Measurements from ENCODE around the gene RFX4. TPM values are rescaled to one million over a fixed set of nuclear protein-coding genes. Genes with fewer than 3 reads are reported as not detected.

The RFX4 gene
- total RNA-seq, 1 experiment from 2014 or later = not detected

GRCh38 chr12:106652510-106653015 lies 69.8 kb downstream of the RFX4 start:
- CTCF ChIA-PET = no interaction called here
- TF ChIP-seq TCF7L2 (IDR thresholded peaks at IDR 0.05; ENCODE audit: low read depth, low read length) (no peak), REST (IDR thresholded peaks at IDR 0.05; ENCODE audit: insufficient read depth in 1 of 2, low read depth in 2 of 2, low read length in 1 of 2) (no peak), CTCF (IDR thresholded peaks at IDR 0.05) (no peak), POLR2AphosphoS5 (IDR thresholded peaks at IDR 0.05; ENCODE audit: low read depth, low read length) (no peak), SIN3A (IDR thresholded peaks at IDR 0.05; ENCODE audit: borderline replicate concordance, insufficient read depth, low read depth, low read length) (no peak)
- DNase-seq (ENCODE audit: low read depth, low spot score) (no peak), ATAC-seq (no peak)
- Histone ChIP-seq H3K4me1 (ENCODE audit: control insufficient read depth, insufficient read depth, low read length) (no peaks in the 10 kb centered on the region), H3K9me3 (ENCODE audit: control insufficient read depth, insufficient read depth, low read depth, low read length) (no peaks in the 10 kb centered on the region), H3K27ac (ENCODE audit: low read length) (no peak overlapping the region), H3K36me3 (ENCODE audit: control insufficient read depth, insufficient read depth, low read length) (no peaks in the 10 kb centered on the region), H3K4me3 (ENCODE audit: low read depth in 2 of 2, low read length in 2 of 2) (no peak overlapping the region), H3K27me3 (ENCODE audit: control insufficient read depth, insufficient read depth, low read length) (no peaks in the 10 kb centered on the region; the same call in 1 of the 2 replicates)
- intact Hi-C loops (cut with micrococcal nuclease; ENCODE audit: unreplicated experiment) (no loop called here), in situ Hi-C loops (cut with HindIII; ENCODE audit: low pct_unique_long_range_greater_than_20kb, low sequenced_read_pairs) (no loop called here)
- no TSS peak for BruUV-seq (replicated peaks)
- POLR2A ChIA-PET = no interaction called here

- H3K27me3 ChIP-seq (ENCODE audit: control insufficient read depth, insufficient read depth, low read length) = no peaks in the 10 kb centered on the region; the same call in 1 of the 2 replicates
- intact Hi-C loops (cut with micrococcal nuclease; ENCODE audit: unreplicated experiment) = no loop called here
- no TSS peak for BruUV-seq (replicated peaks)
- in situ Hi-C loops (cut with HindIII; ENCODE audit: low pct_unique_long_range_greater_than_20kb, low sequenced_read_pairs) = no loop called here
- H3K27ac ChIP-seq (ENCODE audit: low read length) = no peak overlapping the region
- H3K9me3 ChIP-seq (ENCODE audit: control insufficient read depth, insufficient read depth, low read depth, low read length) = no peaks in the 10 kb centered on the region
- no peaks in the 10 kb centered on the region for H3K4me1 ChIP-seq (ENCODE audit: control insufficient read depth, insufficient read depth, low read length)
- DNase-seq (ENCODE audit: low read depth, low spot score) (no peak), ATAC-seq (no peak)
- no peak for TF ChIP-seq REST (IDR thresholded peaks at IDR 0.05; ENCODE audit: insufficient read depth in 1 of 2, low read depth in 2 of 2, low read length in 1 of 2)
- no peak for TF ChIP-seq SIN3A (IDR thresholded peaks at IDR 0.05; ENCODE audit: borderline replicate concordance, insufficient read depth, low read depth, low read length)
- TF ChIP-seq CTCF (IDR thresholded peaks at IDR 0.05) = no peak
- no peak for TF ChIP-seq TCF7L2 (IDR thresholded peaks at IDR 0.05; ENCODE audit: low read depth, low read length)
- TF ChIP-seq POLR2AphosphoS5 (IDR thresholded peaks at IDR 0.05; ENCODE audit: low read depth, low read length) = no peak
- no peaks in the 10 kb centered on the region for H3K36me3 ChIP-seq (ENCODE audit: control insufficient read depth, insufficient read depth, low read length)
- H3K4me3 ChIP-seq (ENCODE audit: low read depth in 2 of 2, low read length in 2 of 2) = no peak overlapping the region
- POLR2A ChIA-PET = interaction anchor here (0.6 kb wide), 1 partner anchor 19 kb away, joined by 3 read pairs; no protein-coding TSS in a partner anchor
- CTCF ChIA-PET = no interaction called here
Observed at GRCh38 chr12:106655577-106655976, 72.8 kb downstream of the RFX4 start.

All from Panc1 (cell line).